HepG2 (cell line): ENCODE data around the gene ZNF385B.

Source experiments
- JUN ChIP-seq: sonication (generic); formaldehyde crosslinking; IDR thresholded peaks from 2 replicates; pipeline ENCODE4 v1.4.0; 2020; ENCODE audit warnings: mild to moderate bottlenecking, missing genetic modification reagents
- NPAS2 ChIP-seq: sonication (generic); formaldehyde crosslinking; IDR thresholded peaks from 2 replicates; pipeline ENCODE4 v1.8.0; 2022; ENCODE audit warnings: mild to moderate bottlenecking, missing genetic modification reagents, borderline replicate concordance
- PAF1 ChIP-seq: IDR thresholded peaks from 2 replicates; pipeline ENCODE4 v1.6.1; 2016; ENCODE audit warnings: missing genetic modification reagents, missing compliant biosample characterization
- SRF ChIP-seq: IDR thresholded peaks from 2 replicates; pipeline ENCODE4 v1.6.1; 2011; ENCODE audit warnings: mild to moderate bottlenecking, low read depth, low read length, moderate library complexity
- THAP11 ChIP-seq: IDR thresholded peaks from 2 replicates; pipeline ENCODE4 v1.6.1; 2016; ENCODE audit warnings: missing biosample characterization, missing genetic modification reagents
- ZFYVE20 ChIP-seq: sonication (generic); formaldehyde crosslinking; IDR thresholded peaks from 2 replicates; pipeline ENCODE4 v1.8.0; 2023; ENCODE audit warnings: low read depth, mild to moderate bottlenecking, moderate library complexity, missing genetic modification reagents, borderline replicate concordance

GRCh38 chr2:179764710-179765109 is 96.7 kb downstream of the ZNF385B start:
- TF ChIP-seq JUN (no peak), PAF1 (CRISPR knock-in tag) (no peak), ZFYVE20 (no peak), SRF (no peak), NPAS2 (no peak), THAP11 (CRISPR knock-in tag) (no peak)
